Type B pancreatic cell (in vitro differentiated cells): ENCODE measurements around the gene PMM2. TPM values are rescaled to one million over a fixed set of nuclear protein-coding genes. Genes with fewer than 3 reads are reported as not detected.

Source experiments
- DNase-seq: peaks from one replicate; pipeline ENCODE4 v3.0.0; 2021; ENCODE audit warnings: mixed read lengths; ENCODE audit not compliant: unreplicated experiment; ENCODE audit errors: extremely low spot score
- H3K27ac Mint-ChIP-seq: 2 replicates; pipeline ENCODE4 v1.8.0; 2021; ENCODE audit warnings: mild to moderate bottlenecking, mixed read lengths
- H3K27me3 Mint-ChIP-seq: 2 replicates; pipeline ENCODE4 v1.8.0; 2021; ENCODE audit warnings: mixed read lengths
- H3K36me3 Mint-ChIP-seq: 2 replicates; pipeline ENCODE4 v1.8.0; 2021; ENCODE audit warnings: mixed read lengths
- H3K4me1 Mint-ChIP-seq: one replicate; pipeline ENCODE4 v1.8.0; 2021; ENCODE audit warnings: mixed read lengths; ENCODE audit not compliant: unreplicated experiment
- H3K4me3 Mint-ChIP-seq: 2 replicates; pipeline ENCODE4 v1.8.0; 2021; ENCODE audit warnings: mild to moderate bottlenecking, mixed read lengths
- H3K9me3 Mint-ChIP-seq: 2 replicates; pipeline ENCODE4 v1.8.0; 2021; ENCODE audit warnings: mixed read lengths
- total RNA-seq: library from RNA; stranded (reverse); gene quantifications from 2 replicates; pipeline ENCODE4 v1.2.1, GENCODE V29; 2021; ENCODE audit warnings: low replicate concordance
- TF ChIP-seq, protein P1 (sequence below): fragments of 200-600 bp; sonication (generic); conservative IDR thresholded peaks from 2 replicates; pipeline ENCODE4 v1.5.0; 2021; ENCODE audit warnings: antibody characterized with exemption, mild to moderate bottlenecking

The PMM2 gene
- total RNA-seq, 1 donor from 2014 or later: 35.5 TPM

DNA sequence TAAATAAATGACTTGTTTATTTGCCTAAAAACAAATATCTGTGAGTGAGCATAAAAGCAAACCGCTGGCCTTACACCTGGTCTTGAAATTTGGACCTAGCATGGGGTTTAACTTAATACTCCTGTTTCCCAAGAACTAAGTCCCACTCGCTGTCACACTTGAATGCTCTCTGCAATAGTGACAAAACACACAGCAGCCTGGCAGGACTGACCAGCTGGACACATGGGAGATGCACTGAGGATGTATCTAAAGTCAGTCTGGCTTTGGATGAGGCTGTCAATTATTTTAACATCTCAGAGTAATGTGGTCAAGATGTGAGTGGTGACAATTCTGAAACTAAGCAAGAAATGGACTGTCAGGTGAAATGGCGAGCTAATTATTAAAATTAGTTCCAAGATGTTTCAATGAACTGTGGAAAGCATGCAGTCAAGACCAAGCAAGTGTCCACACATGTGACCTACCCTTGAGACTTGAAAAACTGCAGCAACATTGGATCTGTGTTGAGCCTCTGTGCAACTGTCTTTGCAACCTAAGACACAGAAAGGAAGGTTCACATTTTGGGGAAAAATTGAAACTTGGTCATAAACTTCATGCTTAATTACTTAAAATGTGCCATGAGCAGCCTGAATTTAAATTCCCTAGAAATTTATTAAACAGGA lies 101.2 kb downstream of the PMM2 start:
- peaks cover 32% of the 10 kb centered on the region for H3K36me3 Mint-ChIP-seq
- H3K4me1 Mint-ChIP-seq: no peaks in the 10 kb centered on the region
- no peak overlapping the region for H3K27ac Mint-ChIP-seq
- TF ChIP-seq, protein P1, sequence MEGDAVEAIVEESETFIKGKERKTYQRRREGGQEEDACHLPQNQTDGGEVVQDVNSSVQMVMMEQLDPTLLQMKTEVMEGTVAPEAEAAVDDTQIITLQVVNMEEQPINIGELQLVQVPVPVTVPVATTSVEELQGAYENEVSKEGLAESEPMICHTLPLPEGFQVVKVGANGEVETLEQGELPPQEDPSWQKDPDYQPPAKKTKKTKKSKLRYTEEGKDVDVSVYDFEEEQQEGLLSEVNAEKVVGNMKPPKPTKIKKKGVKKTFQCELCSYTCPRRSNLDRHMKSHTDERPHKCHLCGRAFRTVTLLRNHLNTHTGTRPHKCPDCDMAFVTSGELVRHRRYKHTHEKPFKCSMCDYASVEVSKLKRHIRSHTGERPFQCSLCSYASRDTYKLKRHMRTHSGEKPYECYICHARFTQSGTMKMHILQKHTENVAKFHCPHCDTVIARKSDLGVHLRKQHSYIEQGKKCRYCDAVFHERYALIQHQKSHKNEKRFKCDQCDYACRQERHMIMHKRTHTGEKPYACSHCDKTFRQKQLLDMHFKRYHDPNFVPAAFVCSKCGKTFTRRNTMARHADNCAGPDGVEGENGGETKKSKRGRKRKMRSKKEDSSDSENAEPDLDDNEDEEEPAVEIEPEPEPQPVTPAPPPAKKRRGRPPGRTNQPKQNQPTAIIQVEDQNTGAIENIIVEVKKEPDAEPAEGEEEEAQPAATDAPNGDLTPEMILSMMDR: no peak
- DNase-seq: no peak
- H3K27me3 Mint-ChIP-seq: no peaks in the 10 kb centered on the region
- H3K4me3 Mint-ChIP-seq: no peak overlapping the region
- no peaks in the 10 kb centered on the region for H3K9me3 Mint-ChIP-seq

Other genes starting within 250 kb of the PMM2 start
- 0.50 TPM in 1 of 2 replicates, not detected in the other for gene TMEM114, start 207.3 kb upstream of the PMM2 start, total RNA-seq
- 35.4 and 42.3 TPM in 2 replicates for gene METTL22, start 176.1 kb upstream of the PMM2 start, total RNA-seq
- 21.1 and 32.1 TPM in 2 replicates for gene ABAT, start 123.2 kb upstream of the PMM2 start, total RNA-seq
- gene TMEM186, start 200 bp upstream of the PMM2 start, total RNA-seq: 14.2 and 18.4 TPM in 2 replicates
- gene CARHSP1, start 71.2 kb downstream of the PMM2 start, total RNA-seq: 84.6 and 88.0 TPM in 2 replicates
- gene LITAFD, start 84.5 kb downstream of the PMM2 start, total RNA-seq: not detected in 2 replicates
- 106 and 118 TPM in 2 replicates for gene USP7, start 166.1 kb downstream of the PMM2 start, total RNA-seq